ENCODE data around the gene TAX1BP1.

- TF ChIP-seq, protein P1, sequence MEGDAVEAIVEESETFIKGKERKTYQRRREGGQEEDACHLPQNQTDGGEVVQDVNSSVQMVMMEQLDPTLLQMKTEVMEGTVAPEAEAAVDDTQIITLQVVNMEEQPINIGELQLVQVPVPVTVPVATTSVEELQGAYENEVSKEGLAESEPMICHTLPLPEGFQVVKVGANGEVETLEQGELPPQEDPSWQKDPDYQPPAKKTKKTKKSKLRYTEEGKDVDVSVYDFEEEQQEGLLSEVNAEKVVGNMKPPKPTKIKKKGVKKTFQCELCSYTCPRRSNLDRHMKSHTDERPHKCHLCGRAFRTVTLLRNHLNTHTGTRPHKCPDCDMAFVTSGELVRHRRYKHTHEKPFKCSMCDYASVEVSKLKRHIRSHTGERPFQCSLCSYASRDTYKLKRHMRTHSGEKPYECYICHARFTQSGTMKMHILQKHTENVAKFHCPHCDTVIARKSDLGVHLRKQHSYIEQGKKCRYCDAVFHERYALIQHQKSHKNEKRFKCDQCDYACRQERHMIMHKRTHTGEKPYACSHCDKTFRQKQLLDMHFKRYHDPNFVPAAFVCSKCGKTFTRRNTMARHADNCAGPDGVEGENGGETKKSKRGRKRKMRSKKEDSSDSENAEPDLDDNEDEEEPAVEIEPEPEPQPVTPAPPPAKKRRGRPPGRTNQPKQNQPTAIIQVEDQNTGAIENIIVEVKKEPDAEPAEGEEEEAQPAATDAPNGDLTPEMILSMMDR (IDR thresholded peaks at IDR 0.05): no peak
- no peak for TF ChIP-seq POLR2A (IDR thresholded peaks at IDR 0.05)
These were observed 127.1 kb downstream of the TAX1BP1 start for GRCh38 chr7:27866828-27867672.
